ENCODE data around the gene KLK14.

KLK14 gene

GRCh38 chr19:51108066-51108804 lies 25.5 kb upstream of the KLK14 start, which contains the start of gene CTU1:
Gene CTU1 (minus strand): TSS chr19:51108409. CDS start chr19:51104569, 3,840 bp downstream.
- DNase-seq = peak; percentile 99

- DNase-seq = no peak
Measured at GRCh38 chr19:51107406-51108065, 24.8 kb upstream of the KLK14 start.

DNA sequence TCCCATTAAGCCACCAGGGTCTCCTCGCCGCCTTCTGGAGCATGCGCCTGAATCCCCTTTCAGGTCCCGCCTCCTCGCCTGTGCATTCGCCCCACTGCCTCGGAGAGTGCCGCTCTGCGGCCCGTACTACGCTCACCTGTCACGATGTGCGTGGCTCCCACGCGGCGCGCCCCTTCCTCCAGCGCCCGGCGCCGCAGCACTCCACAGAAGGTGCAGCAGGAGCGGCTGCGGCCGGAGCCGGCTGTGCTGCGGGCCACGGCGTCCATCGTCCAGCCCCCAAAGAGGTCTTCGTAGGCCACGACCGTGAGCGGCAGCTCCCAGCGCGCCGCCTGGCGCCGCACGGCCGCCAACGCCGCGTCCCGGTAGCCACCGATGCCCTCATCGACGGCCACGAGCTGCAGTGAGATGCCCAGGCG lies 21.2 kb upstream of the KLK14 start:
- no peak for DNase-seq

DNA sequence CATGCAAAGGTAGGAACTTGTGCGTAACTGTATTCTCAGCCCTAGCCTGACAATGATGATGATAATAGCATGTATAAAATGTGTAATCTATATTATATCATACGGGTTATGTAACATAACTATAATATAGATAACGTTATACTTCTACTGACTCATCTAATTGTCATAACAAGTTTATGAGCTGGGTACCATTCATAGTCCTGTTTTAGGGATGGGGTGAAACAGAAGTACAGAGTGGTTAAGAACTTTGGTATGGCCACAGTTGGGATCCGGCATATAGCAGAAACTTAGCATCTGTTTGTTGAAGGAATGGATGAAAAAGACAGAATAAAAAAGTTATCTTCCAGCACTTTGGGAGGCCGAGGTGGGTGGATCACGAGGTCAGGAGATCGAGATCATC lies 20.3 kb upstream of the KLK14 start:
- no peak for DNase-seq

DNA sequence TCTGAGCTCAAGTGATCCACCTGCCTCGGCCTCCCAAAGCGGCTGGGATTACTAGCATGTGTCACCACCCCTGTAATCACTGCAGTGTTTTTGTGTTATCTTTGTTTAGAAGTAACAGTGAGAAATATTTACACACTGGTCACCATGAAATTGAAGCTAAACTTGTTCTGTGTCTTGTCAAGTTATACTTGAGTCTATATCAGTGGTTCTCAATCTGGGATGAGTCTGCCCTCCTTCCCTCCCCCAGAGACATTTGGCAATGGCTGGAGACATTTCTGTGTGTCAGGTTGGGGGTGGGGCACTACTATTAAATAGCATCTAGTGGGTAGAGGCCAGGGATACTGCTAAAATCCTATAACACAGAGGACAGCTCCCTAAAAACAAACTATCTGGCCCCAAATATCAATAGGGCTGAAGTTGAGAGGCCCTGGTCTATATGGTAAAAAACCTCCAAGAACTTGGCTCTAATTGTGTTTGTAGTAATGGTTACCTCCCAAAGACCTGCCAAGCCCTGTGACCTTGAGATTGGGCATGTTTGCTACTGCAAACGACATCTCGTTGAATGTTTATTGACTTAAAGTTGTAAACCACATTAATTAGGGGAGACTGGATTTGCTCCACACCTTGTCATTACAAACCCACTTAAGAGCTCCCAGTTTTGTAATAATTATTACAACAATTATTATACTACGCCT lies 18.6 kb upstream of the KLK14 start:
- no peak for DNase-seq

- no peak for DNase-seq
Measured at GRCh38 chr19:51100601-51101000, 17.9 kb upstream of the KLK14 start.

DNA sequence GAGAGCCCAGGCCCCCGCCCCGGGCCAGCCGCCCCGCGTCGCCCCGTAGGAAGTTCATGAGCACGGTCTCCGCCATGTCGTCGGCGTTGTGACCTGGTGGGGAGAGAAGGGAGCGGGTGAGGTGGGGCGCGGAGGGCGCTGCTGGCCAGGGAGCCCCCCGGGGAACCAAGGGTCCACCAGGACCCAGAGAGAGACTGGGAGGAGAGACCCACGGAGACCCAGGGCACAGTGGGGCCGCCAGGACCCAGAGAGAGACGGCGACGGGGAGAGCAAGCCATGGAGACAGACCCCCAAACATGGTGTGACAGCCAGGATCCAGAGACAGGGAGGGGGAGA lies 16.3 kb upstream of the KLK14 start:
- no peak for DNase-seq

GRCh38 chr19:51098365-51099046 lies 15.8 kb upstream of the KLK14 start:
- no peak for DNase-seq

- DNase-seq = no peak
Measured at GRCh38 chr19:51097796-51098195, 15.1 kb upstream of the KLK14 start.

- no peak for DNase-seq
Measured at GRCh38 chr19:51097166-51097738, 14.6 kb upstream of the KLK14 start.

- no peak for DNase-seq
Measured at GRCh38 chr19:51096473-51097165, 13.9 kb upstream of the KLK14 start.

DNA sequence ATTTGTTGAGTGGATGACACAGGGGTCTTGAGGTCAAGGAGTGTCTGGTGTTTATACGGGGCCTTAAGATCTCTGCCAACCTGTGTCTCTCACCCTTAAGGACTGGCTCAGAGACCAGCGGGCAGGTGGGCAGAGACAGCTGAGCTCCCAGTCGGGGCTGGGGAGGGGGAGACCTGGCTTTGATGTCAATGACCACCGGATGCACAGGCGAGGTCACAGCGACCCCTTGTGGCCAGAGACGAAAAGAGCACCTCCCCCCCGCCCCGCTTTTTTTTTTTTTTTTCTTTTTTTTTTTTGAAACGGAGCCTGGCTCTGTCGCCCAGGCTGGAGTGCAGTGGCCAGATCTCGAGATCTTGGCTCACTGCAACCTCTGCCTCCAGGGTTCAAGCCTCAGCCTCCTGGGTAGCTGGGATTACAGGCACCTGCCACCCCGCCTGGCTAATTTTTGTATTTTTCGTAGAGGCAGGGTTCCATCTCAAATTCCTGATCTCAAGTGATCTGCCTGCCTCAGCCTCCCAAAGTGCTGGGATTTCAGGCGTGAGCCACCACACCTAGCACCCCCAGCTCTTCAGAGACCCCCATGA lies 12.1 kb upstream of the KLK14 start:
- no peak for DNase-seq

DNA sequence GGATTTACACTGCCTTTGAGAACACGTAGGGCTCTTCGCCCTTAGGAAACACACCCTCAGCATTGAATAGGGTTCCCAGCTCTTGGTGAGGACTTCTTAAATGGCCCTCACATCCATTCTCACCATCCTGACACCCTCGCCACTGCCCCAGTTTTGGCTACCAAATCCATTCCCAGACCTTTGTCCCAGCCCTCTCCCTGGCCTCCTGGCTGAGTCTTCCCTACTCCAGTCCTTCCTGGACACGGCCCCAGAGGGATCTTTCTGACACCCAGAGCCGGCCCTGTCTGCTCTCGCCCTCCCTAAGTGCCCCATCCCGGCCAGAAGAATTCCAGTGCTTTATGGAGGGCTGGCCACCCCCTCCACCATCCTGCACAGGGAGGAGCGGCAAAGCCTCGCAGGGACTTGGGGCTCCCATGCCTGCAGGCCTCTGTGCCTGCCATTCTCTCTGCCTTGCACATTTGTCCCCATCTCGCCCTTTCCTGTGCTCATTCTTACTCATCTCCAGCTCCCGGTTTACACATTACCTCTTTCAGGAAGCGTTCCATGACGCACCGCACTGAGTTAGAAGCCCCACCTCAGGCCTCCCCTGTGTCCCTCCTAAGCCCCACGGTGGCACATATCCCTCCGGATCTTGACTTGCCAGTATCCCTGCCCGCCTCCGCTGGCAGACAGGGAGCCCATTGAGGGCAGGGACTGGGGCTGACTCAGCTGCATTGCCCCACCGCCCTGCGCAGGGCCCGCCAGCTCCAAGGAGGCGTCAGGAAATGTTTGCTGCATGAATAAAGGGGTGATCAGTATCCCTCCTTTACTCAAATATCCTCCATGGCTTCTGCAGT lies 11.0 kb upstream of the KLK14 start:
- DNase-seq = no peak

GRCh38 chr19:51093101-51093500 lies 10.4 kb upstream of the KLK14 start:
- no peak for DNase-seq

DNA sequence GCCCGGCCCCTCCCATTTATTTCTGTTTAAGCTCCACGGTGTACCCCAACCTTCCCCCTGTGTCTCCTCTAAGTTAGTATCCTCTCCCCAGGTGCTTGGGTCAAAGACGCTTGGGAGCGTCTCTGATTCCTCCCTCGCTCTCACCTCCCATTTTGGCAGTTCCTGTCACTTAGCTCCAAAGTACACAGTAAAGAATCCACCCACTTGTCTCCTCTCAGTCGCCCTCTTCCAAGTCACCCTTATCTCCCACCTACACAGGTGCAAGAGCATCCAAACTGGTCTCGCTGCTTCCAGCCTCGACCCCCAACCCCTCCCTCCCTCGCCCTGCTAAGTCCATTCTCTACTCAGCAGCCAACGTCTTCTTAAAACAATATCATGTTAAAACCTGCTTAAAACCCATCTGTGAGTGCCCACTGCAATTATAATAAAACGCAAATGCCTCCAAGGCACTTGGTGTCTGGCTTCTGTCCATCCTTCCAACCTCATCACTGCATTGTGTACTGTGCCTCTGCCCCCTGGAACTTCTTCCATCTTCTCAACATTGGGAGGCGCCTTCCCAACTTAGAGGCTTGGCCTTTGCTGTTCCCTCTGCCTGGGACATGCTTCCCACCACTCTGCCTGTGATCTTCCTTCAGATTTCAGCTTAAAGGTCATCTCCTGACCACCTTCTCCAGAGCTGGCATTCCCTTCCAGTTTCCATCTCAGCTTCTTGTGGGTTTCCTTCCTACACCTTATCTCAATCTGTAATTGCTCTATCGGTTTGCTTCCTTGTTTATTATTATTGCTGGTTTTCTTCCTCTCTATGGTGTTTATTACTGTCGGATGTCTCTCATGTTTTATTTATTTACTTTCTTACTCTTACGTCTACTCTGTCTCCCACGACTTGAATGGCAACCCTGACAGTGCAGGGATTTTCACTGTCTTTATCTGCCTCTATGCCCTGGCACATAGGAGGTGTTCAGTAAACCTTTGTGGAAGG lies 9.5 kb upstream of the KLK14 start:
- DNase-seq = peak; percentile 61

- DNase-seq = no peak
Measured at GRCh38 chr19:51091126-51091525, 8.4 kb upstream of the KLK14 start.

DNA sequence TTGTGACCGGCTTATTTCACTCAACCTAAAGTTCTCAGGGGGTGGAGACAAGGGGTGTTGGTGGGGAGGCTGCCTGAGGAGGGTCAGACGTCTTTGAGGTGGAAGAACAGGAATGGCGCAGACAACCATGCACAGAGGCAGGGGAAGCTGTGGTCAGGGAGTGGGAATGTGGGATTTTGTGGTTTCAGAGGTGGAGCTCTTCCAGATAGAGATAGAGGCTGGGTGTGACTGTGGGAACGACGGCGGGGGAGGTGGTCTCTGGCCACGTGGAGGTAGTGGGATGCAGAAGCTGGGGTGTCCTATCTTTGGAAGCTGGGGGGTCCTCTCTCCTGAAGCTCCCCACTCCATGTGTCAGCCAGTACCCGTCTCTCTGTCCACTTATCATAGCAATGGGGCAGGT lies 7.8 kb upstream of the KLK14 start:
- DNase-seq = no peak

- DNase-seq = no peak
Measured at GRCh38 chr19:51089786-51090185, 7.1 kb upstream of the KLK14 start.

- no peak for DNase-seq
Measured at GRCh38 chr19:51086153-51086850, 3.6 kb upstream of the KLK14 start.
